ENCODE results near the gene ATAD5. TPM values are rescaled to one million over a fixed set of nuclear protein-coding genes. Genes with fewer than 3 reads are reported as not detected.

The ATAD5 gene
- total RNA-seq, 2 experiments from 2014 or later: 27.1 to 33.2 TPM

Other genes starting within 250 kb of the ATAD5 start
- 10 to 100 TPM; 68.6 to 68.8 TPM for gene CRLF3, start 7.3 kb upstream of the ATAD5 start, total RNA-seq
- 10 to 100 TPM; 14.4 to 17.4 TPM for gene TEFM, start 74.3 kb downstream of the ATAD5 start, total RNA-seq
- gene ADAP2, start 90.0 kb downstream of the ATAD5 start, total RNA-seq: 1 to 10 TPM in 1 of 2 experiments, under 1 TPM in 1; 0.65 to 1.1 TPM
- gene RNF135, start 139.1 kb downstream of the ATAD5 start, total RNA-seq: 1 to 10 TPM; 6.1 to 6.9 TPM

Data from activated CD4-positive, alpha-beta T cell treated with anti-CD3 and anti-CD28 coated beads, Interleukin-2, amount 10 ng/mL, durations not matched to agents 7 days and 5 days (primary cell).